HFFc6 (cell line): ENCODE measurements around the gene DHRSX. TPM values are rescaled to one million over a fixed set of nuclear protein-coding genes. Genes with fewer than 3 reads are reported as not detected.
"Not testable (repeated sequence)": the region's sequence is repeated elsewhere in the genome, so short reads cannot be mapped to it uniquely, and the experiment has no call there.

Source experiments
- DNase-seq: peaks from one replicate; pipeline ENCODE4 v3.0.0-alpha.2; 2018
- H3K27ac Mint-ChIP-seq: 2 replicates; pipeline ENCODE4 v1.8.0; 2020; ENCODE audit warnings: mild to moderate bottlenecking, mixed read lengths
- H3K27me3 Mint-ChIP-seq: 2 replicates; pipeline ENCODE4 v1.8.0; 2021; ENCODE audit warnings: mild to moderate bottlenecking, moderate library complexity, mixed read lengths; ENCODE audit not compliant: insufficient read depth
- H3K36me3 Mint-ChIP-seq: 2 replicates; pipeline ENCODE4 v1.8.0; 2021; ENCODE audit warnings: low read depth, mixed read lengths
- H3K4me1 Mint-ChIP-seq: 2 replicates; pipeline ENCODE4 v1.8.0; 2020; ENCODE audit warnings: low read depth, mixed read lengths
- H3K4me3 Mint-ChIP-seq: 2 replicates; pipeline ENCODE4 v1.8.0; 2020; ENCODE audit warnings: mild to moderate bottlenecking, moderate library complexity, mixed read lengths
- H3K9me3 Mint-ChIP-seq: 2 replicates; pipeline ENCODE4 v1.8.0; 2020; ENCODE audit warnings: mild to moderate bottlenecking, mixed read lengths
- total RNA-seq, 6 experiments: library from RNA; stranded (reverse); fragmentation: NEBNext Ultra II Directional; extraction: Animal tissue kit (Norgen Biotek cat#: 25700); gene quantifications; 2 replicates in 1 of 6; 3 replicates in 5 of 6; pipeline ENCODE4 v1.2.3, GENCODE V29; 2021
- TF ChIP-seq, protein P1 (sequence below): fragments of 200-600 bp; sonication (generic); IDR thresholded peaks from 2 replicates; pipeline ENCODE4 v1.5.0; 2021; ENCODE audit warnings: antibody characterized with exemption, mild to moderate bottlenecking

The DHRSX gene
- total RNA-seq, 6 experiments from 2014 or later, result 19.6 to 27.1 (median 22.9) TPM

DNA sequence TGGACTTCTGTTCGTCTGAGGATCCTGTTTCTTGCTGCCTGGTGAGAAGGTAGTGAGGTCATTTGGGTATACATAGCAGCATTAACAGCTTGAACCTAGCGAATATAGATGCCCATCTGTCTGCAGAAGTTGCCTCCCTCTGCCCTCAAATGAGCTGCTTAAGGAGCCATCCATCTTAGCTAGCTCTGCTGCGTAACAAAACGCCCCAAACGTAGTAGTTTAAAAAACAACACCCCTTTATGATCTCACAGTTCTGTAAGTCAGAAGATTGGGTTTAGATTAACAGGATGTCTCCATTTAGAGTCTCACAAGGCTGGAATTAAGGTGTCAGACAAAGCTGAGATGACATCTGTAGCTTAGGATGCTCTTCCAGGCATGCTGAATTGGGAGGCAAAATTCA is 185.3 kb downstream of the DHRSX start:
- peaks cover 8% of the 10 kb centered on the region for H3K9me3 Mint-ChIP-seq
- DNase-seq, result no peak
- H3K27ac Mint-ChIP-seq, result no peak overlapping the region
- H3K27me3 Mint-ChIP-seq, result no peaks in the 10 kb centered on the region
- H3K36me3 Mint-ChIP-seq, result peaks cover 4% of the 10 kb centered on the region; the same call in 1 of the 2 replicates
- TF ChIP-seq, protein P1, sequence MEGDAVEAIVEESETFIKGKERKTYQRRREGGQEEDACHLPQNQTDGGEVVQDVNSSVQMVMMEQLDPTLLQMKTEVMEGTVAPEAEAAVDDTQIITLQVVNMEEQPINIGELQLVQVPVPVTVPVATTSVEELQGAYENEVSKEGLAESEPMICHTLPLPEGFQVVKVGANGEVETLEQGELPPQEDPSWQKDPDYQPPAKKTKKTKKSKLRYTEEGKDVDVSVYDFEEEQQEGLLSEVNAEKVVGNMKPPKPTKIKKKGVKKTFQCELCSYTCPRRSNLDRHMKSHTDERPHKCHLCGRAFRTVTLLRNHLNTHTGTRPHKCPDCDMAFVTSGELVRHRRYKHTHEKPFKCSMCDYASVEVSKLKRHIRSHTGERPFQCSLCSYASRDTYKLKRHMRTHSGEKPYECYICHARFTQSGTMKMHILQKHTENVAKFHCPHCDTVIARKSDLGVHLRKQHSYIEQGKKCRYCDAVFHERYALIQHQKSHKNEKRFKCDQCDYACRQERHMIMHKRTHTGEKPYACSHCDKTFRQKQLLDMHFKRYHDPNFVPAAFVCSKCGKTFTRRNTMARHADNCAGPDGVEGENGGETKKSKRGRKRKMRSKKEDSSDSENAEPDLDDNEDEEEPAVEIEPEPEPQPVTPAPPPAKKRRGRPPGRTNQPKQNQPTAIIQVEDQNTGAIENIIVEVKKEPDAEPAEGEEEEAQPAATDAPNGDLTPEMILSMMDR, result no peak
- peaks cover 1% of the 10 kb centered on the region; the same call in 1 of the 2 replicates for H3K4me1 Mint-ChIP-seq
- H3K4me3 Mint-ChIP-seq, result no peak overlapping the region

- Mint-ChIP-seq H3K27me3 (no peaks in the 10 kb centered on the region), H3K4me3 (no peak overlapping the region), H3K4me1 (no peaks in the 10 kb centered on the region), H3K36me3 (peaks cover 4% of the 10 kb centered on the region; the same call in 1 of the 2 replicates), H3K9me3 (peaks cover 8% of the 10 kb centered on the region), H3K27ac (no peak overlapping the region)
- TF ChIP-seq, protein P1, result no peak
- no peak for DNase-seq
Measured at GRCh38 chrX:2314831-2315365, 185.9 kb downstream of the DHRSX start.

DNA sequence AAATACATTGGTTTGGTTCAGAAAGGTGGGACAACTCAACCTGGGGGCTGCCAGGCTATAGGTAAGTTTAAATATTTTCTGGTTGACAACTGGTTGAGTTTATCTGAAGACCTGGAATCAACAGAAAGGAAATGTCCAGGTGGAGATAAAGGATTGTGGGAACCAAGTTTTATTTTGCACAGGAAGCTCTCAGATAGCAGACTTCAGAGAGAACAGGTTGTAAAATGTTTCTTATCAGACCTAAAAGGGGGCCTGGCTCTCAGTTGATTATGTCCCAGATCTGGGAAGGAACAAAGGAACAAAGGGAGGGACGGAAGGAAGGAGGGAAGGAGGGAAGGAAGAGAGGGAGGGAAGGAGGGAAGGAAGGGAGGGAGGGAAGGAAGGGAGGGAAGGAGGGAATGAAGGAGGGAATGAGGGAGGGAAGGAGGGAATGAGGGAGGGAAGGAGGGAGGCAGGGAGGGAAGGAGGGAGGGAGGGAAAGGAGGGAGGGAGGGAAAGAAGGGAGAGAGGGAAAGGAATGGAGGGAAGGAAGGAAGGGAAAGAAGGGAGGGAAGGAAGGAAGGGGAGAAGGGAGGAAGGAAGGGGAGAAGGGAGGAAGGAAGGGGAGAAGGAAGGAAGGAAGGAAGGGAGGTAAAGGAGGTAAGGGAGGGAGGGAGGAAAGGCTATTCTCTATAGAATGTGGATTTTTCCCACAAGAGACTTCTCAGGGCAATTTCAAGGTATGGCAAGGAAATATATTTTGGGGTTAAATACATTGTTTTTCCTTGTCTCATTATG is 186.7 kb downstream of the DHRSX start:
- Mint-ChIP-seq H3K27ac (no peak overlapping the region), H3K4me3 (no peak overlapping the region)
- TF ChIP-seq, protein P1, result no peak

DNA sequence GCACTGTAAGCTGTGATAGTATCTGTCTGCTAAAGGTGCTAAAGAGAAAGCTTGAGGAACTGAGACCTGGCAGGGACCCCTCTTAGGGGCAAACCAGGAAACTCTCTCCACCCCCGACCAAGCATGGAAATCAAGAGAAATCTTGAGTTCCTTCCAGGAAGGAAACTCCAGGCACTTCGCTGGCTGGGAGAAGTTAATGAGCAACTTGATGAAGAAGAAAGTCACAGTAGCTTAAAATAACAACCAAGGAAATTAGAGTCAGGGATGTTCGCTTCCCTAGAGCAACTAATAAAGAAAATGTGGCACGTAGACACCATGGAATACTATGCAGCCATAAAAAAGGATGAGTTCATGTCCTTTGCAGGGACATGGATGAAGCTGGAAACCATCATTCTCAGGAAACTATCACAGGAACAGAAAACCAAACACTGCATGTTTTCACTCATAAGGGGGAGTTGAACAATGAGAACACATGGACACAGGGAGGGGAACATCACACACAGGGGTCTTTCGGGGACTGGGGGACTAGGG is 188.7 kb downstream of the DHRSX start:
- H3K4me3 Mint-ChIP-seq, H3K27me3 Mint-ChIP-seq, DNase-seq, H3K27ac Mint-ChIP-seq, H3K36me3 Mint-ChIP-seq, H3K9me3 Mint-ChIP-seq, H3K4me1 Mint-ChIP-seq: not testable (repeated sequence)

More for the DNA sequence above, 186.7 kb downstream of the DHRSX start:
- no peak for DNase-seq
- Mint-ChIP-seq H3K9me3 (peaks cover 8% of the 10 kb centered on the region), H3K4me1 (no peaks in the 10 kb centered on the region), H3K27me3 (no peaks in the 10 kb centered on the region), H3K36me3 (peaks cover 4% of the 10 kb centered on the region; the same call in 1 of the 2 replicates)

GRCh38 chrX:2311501-2311900 is 189.3 kb downstream of the DHRSX start:
- no peak for DNase-seq
- H3K9me3 Mint-ChIP-seq, result peaks cover 8% of the 10 kb centered on the region
- H3K36me3 Mint-ChIP-seq, result peaks cover 10% of the 10 kb centered on the region; the same call in 1 of the 2 replicates
- H3K4me1 Mint-ChIP-seq, result no peaks in the 10 kb centered on the region
- no peaks in the 10 kb centered on the region for H3K27me3 Mint-ChIP-seq
- no peak overlapping the region for H3K4me3 Mint-ChIP-seq
- no peak overlapping the region for H3K27ac Mint-ChIP-seq
- TF ChIP-seq, protein P1, result no peak

DNA sequence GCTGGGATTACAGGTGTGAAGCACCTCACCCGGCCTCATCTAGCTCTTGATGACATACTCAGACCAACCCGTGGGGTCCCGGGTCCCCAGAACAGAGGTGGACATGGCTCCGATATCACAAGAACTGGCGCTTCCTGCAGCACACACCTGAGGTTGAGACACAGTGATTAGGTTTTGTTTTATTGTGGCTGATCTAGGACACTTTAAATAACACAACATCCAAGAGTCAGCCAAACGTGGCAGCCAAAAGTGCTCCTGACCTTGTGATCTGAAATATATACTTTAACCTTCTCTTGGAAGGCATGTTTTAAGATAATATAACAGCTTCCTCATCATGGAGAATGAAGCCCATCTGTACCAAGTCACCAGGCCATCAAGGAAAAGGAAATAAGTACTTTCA is 198.9 kb downstream of the DHRSX start:
- Mint-ChIP-seq H3K36me3 (peaks cover 19% of the 10 kb centered on the region; the same call in 1 of the 2 replicates), H3K27me3 (no peaks in the 10 kb centered on the region; the same call in 1 of the 2 replicates), H3K9me3 (peaks cover 17% of the 10 kb centered on the region; the same call in 1 of the 2 replicates), H3K4me1 (no peaks in the 10 kb centered on the region), H3K27ac (no peak overlapping the region), H3K4me3 (no peak overlapping the region)
- DNase-seq, result no peak
- TF ChIP-seq, protein P1, result no peak
